IMR-90 (cell line): Measurements from ENCODE around the gene SDCCAG8. TPM values are rescaled to one million over a fixed set of nuclear protein-coding genes. Genes with fewer than 3 reads are reported as not detected.

Experiments
- ATAC-seq: fragments of 200-7000 bp; cut with Tn5 transposase; 2 replicates; pipeline ENCODE4 v1.9.1; 2020; ENCODE audit warnings: low read depth, mild to moderate bottlenecking, moderate library complexity
- BruUV-seq: library from RNA; stranded (reverse); fragments of 400-500 nt; replicated peaks from 2 replicates; lab custom pipeline; 2021; lab: Mats Ljungman, UMichigan
- CTCF ChIA-PET: fragments of 300-600 bp; formaldehyde crosslinking; extraction: SDS; loops from one replicate; lab custom pipeline; 2021; ENCODE audit warnings: antibody characterized with exemption; lab: Yijun Ruan, JAX
- POLR2A ChIA-PET: fragments of 300-600 bp; sonication (Branson Sonifier 250); formaldehyde crosslinking; loops from one replicate; lab custom pipeline; 2022; ENCODE audit warnings: antibody characterized with exemption; ENCODE audit not compliant: unreplicated experiment; lab: Charles Lee
- DNase-seq: peaks from one replicate; pipeline ENCODE4 v3.0.0; 2013
- H2AFZ ChIP-seq: replicated peaks from 2 replicates; pipeline ENCODE3; 2013; ENCODE audit warnings: low read length, mild to moderate bottlenecking; ENCODE audit not compliant: poor library complexity
- H2AK5ac ChIP-seq: 2 replicates; pipeline ENCODE4 v1.6.1; 2013; ENCODE audit warnings: low read depth, low read length, inconsistent platforms
- H2AK9ac ChIP-seq: replicated peaks from 2 replicates; pipeline ENCODE3; 2013; ENCODE audit warnings: mild to moderate bottlenecking, low read depth, low read length, moderate library complexity; ENCODE audit not compliant: poor library complexity
- H2BK120ac ChIP-seq: 2 replicates; pipeline ENCODE4 v1.6.1; 2013; ENCODE audit warnings: low read depth, low read length, inconsistent platforms
- H2BK15ac ChIP-seq: 3 replicates; pipeline ENCODE4 v1.6.1; 2013; ENCODE audit warnings: low read depth, low read length, inconsistent platforms
- H2BK20ac ChIP-seq: 2 replicates; pipeline ENCODE4 v1.6.1; 2013; ENCODE audit warnings: low read depth, mild to moderate bottlenecking, inconsistent platforms, low read length, moderate library complexity
- H2BK5ac ChIP-seq: 2 replicates; pipeline ENCODE4 v1.6.1; 2013; ENCODE audit warnings: mild to moderate bottlenecking, low read depth, low read length, inconsistent platforms; ENCODE audit not compliant: poor library complexity, severe bottlenecking
- H3K14ac ChIP-seq: replicated peaks from 2 replicates; pipeline ENCODE4 v1.6.1; 2013; ENCODE audit warnings: low read depth, low read length, inconsistent platforms
- H3K18ac ChIP-seq: 2 replicates; pipeline ENCODE4 v1.6.1; 2013; ENCODE audit warnings: low read depth, low read length, control low read depth
- H3K23ac ChIP-seq: 2 replicates; pipeline ENCODE4 v1.6.1; 2013; ENCODE audit warnings: low read depth, low read length, inconsistent platforms
- H3K27ac ChIP-seq: 2 replicates; pipeline ENCODE4 v1.5.1; 2013; ENCODE audit warnings: mild to moderate bottlenecking, control low read depth, low read length; ENCODE audit not compliant: insufficient read depth
- H3K27me3 ChIP-seq: 2 replicates; pipeline ENCODE4 v1.6.1; 2013; ENCODE audit warnings: low read length; ENCODE audit not compliant: control insufficient read depth, insufficient read depth
- H3K36me3 ChIP-seq: 2 replicates; pipeline ENCODE4 v1.6.1; 2013; ENCODE audit warnings: low read length, mixed read lengths; ENCODE audit not compliant: control insufficient read depth, insufficient read depth
- H3K4ac ChIP-seq: 2 replicates; pipeline ENCODE4 v1.6.1; 2013; ENCODE audit warnings: low read depth, low read length, inconsistent platforms
- H3K4me1 ChIP-seq: 2 replicates; pipeline ENCODE4 v1.6.1; 2013; ENCODE audit warnings: low read length, mixed read lengths; ENCODE audit not compliant: control insufficient read depth, insufficient read depth
- H3K4me2 ChIP-seq: 2 replicates; pipeline ENCODE4 v1.6.1; 2013; ENCODE audit warnings: low read depth, mild to moderate bottlenecking, control low read depth, low read length, moderate library complexity
- H3K4me3 ChIP-seq: 2 replicates; pipeline ENCODE4 v1.5.1; 2013; ENCODE audit warnings: low read depth, mild to moderate bottlenecking, control low read depth, low read length, moderate library complexity; ENCODE audit not compliant: insufficient read depth
- H3K56ac ChIP-seq: 2 replicates; pipeline ENCODE4 v1.6.1; 2013; ENCODE audit warnings: low read length, inconsistent platforms; ENCODE audit not compliant: insufficient read depth; ENCODE audit errors: extremely low read depth
- H3K79me1 ChIP-seq, 2 experiments: 2 replicates each; pipeline ENCODE4 v1.6.1; 2013; ENCODE audit warnings: low read length in 2 of 2, inconsistent platforms in 1 of 2, low read depth in 1 of 2
- H3K9ac ChIP-seq: 2 replicates; pipeline ENCODE4 v1.6.1; 2013; ENCODE audit warnings: low read depth, low read length, control low read depth
- H3K9me1 ChIP-seq: 2 replicates; pipeline ENCODE4 v1.6.1; 2013; ENCODE audit warnings: low read length, inconsistent platforms; ENCODE audit not compliant: insufficient read depth
- H3K9me3 ChIP-seq: 2 replicates; pipeline ENCODE4 v1.6.1; 2013; ENCODE audit warnings: low read length; ENCODE audit not compliant: control insufficient read depth, insufficient read depth
- H4K20me1 ChIP-seq: 2 replicates; pipeline ENCODE4 v1.6.1; 2013; ENCODE audit warnings: low read length, inconsistent platforms; ENCODE audit not compliant: insufficient read depth
- H4K5ac ChIP-seq: 2 replicates; pipeline ENCODE4 v1.6.1; 2013; ENCODE audit warnings: mild to moderate bottlenecking, low read depth, low read length, control low read depth
- H4K8ac ChIP-seq, 2 experiments: 2 replicates each; pipeline ENCODE4 v1.6.1; 2013; ENCODE audit warnings: low read depth in 2 of 2, low read length in 2 of 2, control low read depth in 1 of 2, inconsistent platforms in 1 of 2
- H4K91ac ChIP-seq: 2 replicates; pipeline ENCODE4 v1.6.1; 2013; ENCODE audit warnings: low read depth, low read length, inconsistent platforms; ENCODE audit not compliant: insufficient read depth
- CEBPB ChIP-seq: IDR thresholded peaks from 2 replicates; pipeline ENCODE4 v1.6.1; 2012; ENCODE audit warnings: low read depth, low read length, improper control_type of control experiment
- FOS ChIP-seq: fragments of 150-350 bp; IDR thresholded peaks from 2 replicates; pipeline ENCODE4 v1.6.1; 2016; ENCODE audit warnings: low read depth, low read length
- MAFK ChIP-seq: IDR thresholded peaks from 2 replicates; pipeline ENCODE4 v1.6.1; 2012; ENCODE audit warnings: low read depth, low read length, improper control_type of control experiment
- MAZ ChIP-seq: IDR thresholded peaks from 2 replicates; pipeline ENCODE4 v1.6.1; 2012; ENCODE audit warnings: low read depth, mild to moderate bottlenecking, low read length, improper control_type of control experiment, moderate library complexity, borderline replicate concordance
- NFE2L2 ChIP-seq: fragments of 150-350 bp; IDR thresholded peaks from 2 replicates; pipeline ENCODE4 v1.6.1; 2016; ENCODE audit warnings: low read depth, mild to moderate bottlenecking, low read length
- SMC3 ChIP-seq: fragments of 150-350 bp; IDR thresholded peaks from 2 replicates; pipeline ENCODE4 v1.6.1; 2016; ENCODE audit warnings: low read depth, mild to moderate bottlenecking, antibody characterized with exemption, low read length, moderate library complexity
- WGBS, 2 experiments: methylation state at CpG; one replicate each; pipeline versions ENCODE4 v1.1.5 to v1.1.7; 2013; ENCODE audit warnings: missing lambda C conversion rate in 2 of 2; ENCODE audit not compliant: insufficient read length in 1 of 2; ENCODE audit errors: extremely low coverage in 2 of 2; 5-methylcytosine and 5-hydroxymethylcytosine counted together
- dilution Hi-C: fragments of 300-500 bp; cut with HindIII; formaldehyde crosslinking; loops from one replicate; pipeline ENCODE4 v1.14.3; 2018; ENCODE audit warnings: low sequenced_read_pairs; ENCODE audit not compliant: unreplicated experiment
- in situ Hi-C: fragments of 300-500 bp; cut with MboI; formaldehyde crosslinking; loops from 3 replicates; pipeline ENCODE4 v1.14.3; 2019; ENCODE audit warnings: low sequenced_read_pairs, inconsistent platforms, mixed read lengths
- intact Hi-C: fragments of 100-400 bp; cut with micrococcal nuclease; formaldehyde crosslinking; loops from 2 replicates; pipeline ENCODE4 v1.10.0; 2022
- polyA plus RNA-seq, 3 experiments: library from polyadenylated mRNA; depleted of rRNA; stranded (reverse); fragments of >200 nt; gene quantifications; 2 replicates each; pipeline ENCODE4 v1.2.3, GENCODE V29; 2012; ENCODE audit warnings: low replicate concordance in 1 of 3
- total RNA-seq: library from RNA; depleted of rRNA; stranded (reverse); fragments of >200 nt; gene quantifications from 2 replicates; pipeline ENCODE4 v1.2.3, GENCODE V29; 2012

The SDCCAG8 gene
- total and polyA plus RNA-seq, 2 of the 4 experiments (the other 2 are of a cell fraction), result 25.2 to 46.8 TPM

- in situ Hi-C loops, result no loop called here
- H2BK5ac ChIP-seq, result peak overlapping the region; percentile 67
- BruUV-seq, result no TSS peak
- peak overlapping the region; percentile 2; the same call in 1 of the 2 replicates for H3K18ac ChIP-seq
- peak overlapping the region; percentile 6; the same call in 1 of the 2 replicates for H3K4me2 ChIP-seq
- dilution Hi-C loops, result no loop called here
- peak; percentile 87 for DNase-seq
- no peak overlapping the region; the same call in 1 of the 2 replicates for H4K5ac ChIP-seq
- H2AFZ ChIP-seq, result no peak overlapping the region
- no peak overlapping the region for H3K4me3 ChIP-seq
- ChIA-PET CTCF (no interaction called here), POLR2A (no interaction called here)
- H4K91ac ChIP-seq, result no peak overlapping the region
- WGBS, 2 experiments, result 0% methylated on average over 1 of the region's 2 CpGs; no CpG with 5 or more reads in 1 of the 2 experiments
- intact Hi-C loops, result no loop called here
- H3K9me1 ChIP-seq, result peaks cover 3% of the 10 kb centered on the region; the same call in 1 of the 2 replicates
- H2AK9ac ChIP-seq, result no peak overlapping the region
- H3K4me1 ChIP-seq, result peaks cover 3% of the 10 kb centered on the region
- no peaks in the 10 kb centered on the region for H3K9me3 ChIP-seq
- no peaks in the 10 kb centered on the region for H3K27me3 ChIP-seq
- peak overlapping the region; percentile 67 for H2BK120ac ChIP-seq
- peaks cover 3% of the 10 kb centered on the region; the same call in 1 of the 2 replicates for H4K20me1 ChIP-seq
- H3K27ac ChIP-seq, result peak overlapping the region; percentile 14
- H3K56ac ChIP-seq, result no peak overlapping the region
- H3K9ac ChIP-seq, result no peak overlapping the region
- peak overlapping the region; percentile 2 to 59; a peak in 2 of 4 replicates for H4K8ac ChIP-seq
- peak overlapping the region; percentile 84 for H3K14ac ChIP-seq
- peaks cover 19 to 22% of the 10 kb centered on the region in 2 experiments for H3K79me1 ChIP-seq
- H3K4ac ChIP-seq, result peak overlapping the region; percentile 67; the same call in 1 of the 2 replicates
- peak overlapping the region; percentile 54 for H2BK20ac ChIP-seq
- no peak overlapping the region for H2AK5ac ChIP-seq
- H2BK15ac ChIP-seq, result no peak overlapping the region
- ATAC-seq, result peak; percentile 75
- TF ChIP-seq FOS (0 out of 2 replicates have a peak, but pooled peaks have one; percentile 8), MAZ (no peak), MAFK (peak; percentile 78), NFE2L2 (peak; percentile 98), SMC3 (no peak), CEBPB (peak; percentile 6; the same call in 1 of the 2 replicates)
- peaks cover 2% of the 10 kb centered on the region; the same call in 1 of the 2 replicates for H3K36me3 ChIP-seq
- H3K23ac ChIP-seq, result no peak overlapping the region
Observed at GRCh38 chr1:243525085-243525487, 269.2 kb downstream of the SDCCAG8 start.
